NCI-H2107 (cell line): ENCODE data around the gene JAZF1.

ENCODE experiments used
- DNase-seq: peaks from one replicate; lab custom pipeline; 2025; lab: John Stamatoyannopoulos, UW

The JAZF1 gene

GRCh38 chr7:28106321-28106829 is 74.2 kb downstream of the JAZF1 start:
- DNase-seq: peak; percentile 40

DNA sequence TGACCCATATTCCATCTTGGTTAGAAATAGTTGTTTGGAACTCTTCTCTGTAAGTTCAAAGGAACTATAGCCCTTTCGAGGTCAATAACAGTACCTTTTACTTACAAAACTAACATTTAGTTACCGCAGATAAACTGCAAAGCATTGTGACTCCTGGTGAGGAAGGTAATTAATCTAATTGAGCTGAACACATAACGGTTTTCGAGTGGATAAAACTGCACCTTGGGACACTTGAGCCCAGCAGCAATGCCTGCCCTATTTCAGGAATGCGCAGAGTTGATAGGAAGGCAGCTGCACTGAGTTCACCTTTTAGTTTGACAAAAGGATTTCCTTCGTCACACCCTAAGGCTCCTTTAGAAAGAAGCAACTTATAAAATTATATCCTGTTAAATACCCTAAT is 75.4 kb downstream of the JAZF1 start:
- DNase-seq: no peak

GRCh38 chr7:28104811-28105210 is 75.8 kb downstream of the JAZF1 start:
- no peak for DNase-seq

GRCh38 chr7:28104041-28104541 is 76.5 kb downstream of the JAZF1 start:
- DNase-seq: no peak

GRCh38 chr7:28102797-28103196 is 77.8 kb downstream of the JAZF1 start:
- no peak for DNase-seq

DNA sequence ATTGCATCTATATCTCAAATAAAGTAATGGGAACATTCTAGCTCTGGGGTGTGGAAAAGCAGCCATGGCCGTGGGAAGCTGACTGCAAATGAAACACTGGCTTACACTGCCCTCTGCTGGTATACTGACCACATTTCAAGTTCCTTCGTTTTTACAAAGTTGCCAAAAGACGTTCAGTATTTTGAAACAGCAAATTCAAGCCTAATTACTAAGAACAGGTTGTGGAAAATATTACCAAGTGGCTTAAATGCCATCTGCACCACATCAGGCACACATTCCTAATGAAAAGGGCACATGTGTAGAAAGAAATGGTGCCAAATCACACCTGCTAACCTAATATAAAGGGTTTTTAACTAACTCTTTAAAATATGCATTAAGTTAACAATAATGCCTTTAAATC is 83.9 kb downstream of the JAZF1 start:
- DNase-seq: peak; percentile 48

DNA sequence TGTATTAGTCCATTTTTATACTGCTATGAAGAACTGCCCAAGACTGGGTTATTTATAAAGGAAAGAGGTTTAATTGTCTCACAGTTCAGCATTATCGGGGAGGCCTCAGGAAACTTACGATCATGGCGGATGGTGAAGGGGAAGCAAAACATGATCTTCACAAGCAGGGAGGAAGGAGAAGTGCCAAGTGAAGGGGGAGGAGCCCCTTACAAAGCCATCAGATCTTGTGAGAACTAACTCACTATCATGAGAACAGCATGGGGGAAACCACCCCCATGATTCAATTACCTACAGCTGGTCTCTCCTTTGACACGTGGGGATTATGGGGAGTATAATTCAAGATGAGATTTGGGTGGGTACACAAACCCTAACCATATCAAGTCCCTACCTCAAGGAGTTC is 85.4 kb downstream of the JAZF1 start:
- no peak for DNase-seq

- peak; percentile 36 for DNase-seq
Observed at GRCh38 chr7:28093623-28094232, 86.9 kb downstream of the JAZF1 start.

DNA sequence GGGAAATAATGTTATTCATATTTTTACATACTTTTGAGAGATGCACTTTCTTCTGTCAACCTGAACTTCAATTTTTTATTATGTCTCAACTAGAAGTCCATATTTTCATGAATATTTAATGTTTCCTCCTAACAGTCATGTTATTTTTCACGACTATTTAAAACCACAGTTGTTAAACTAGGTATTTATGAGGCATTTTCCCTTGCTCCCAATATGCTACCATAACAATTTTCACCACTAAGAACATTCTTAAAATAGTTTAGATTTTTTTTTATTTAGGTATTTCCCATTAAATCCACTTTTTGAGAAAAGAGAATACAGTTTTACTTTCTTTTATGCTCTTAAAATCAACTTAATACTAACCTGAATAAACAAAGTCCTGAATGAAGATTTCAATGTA is 89.4 kb downstream of the JAZF1 start:
- DNase-seq: no peak

DNA sequence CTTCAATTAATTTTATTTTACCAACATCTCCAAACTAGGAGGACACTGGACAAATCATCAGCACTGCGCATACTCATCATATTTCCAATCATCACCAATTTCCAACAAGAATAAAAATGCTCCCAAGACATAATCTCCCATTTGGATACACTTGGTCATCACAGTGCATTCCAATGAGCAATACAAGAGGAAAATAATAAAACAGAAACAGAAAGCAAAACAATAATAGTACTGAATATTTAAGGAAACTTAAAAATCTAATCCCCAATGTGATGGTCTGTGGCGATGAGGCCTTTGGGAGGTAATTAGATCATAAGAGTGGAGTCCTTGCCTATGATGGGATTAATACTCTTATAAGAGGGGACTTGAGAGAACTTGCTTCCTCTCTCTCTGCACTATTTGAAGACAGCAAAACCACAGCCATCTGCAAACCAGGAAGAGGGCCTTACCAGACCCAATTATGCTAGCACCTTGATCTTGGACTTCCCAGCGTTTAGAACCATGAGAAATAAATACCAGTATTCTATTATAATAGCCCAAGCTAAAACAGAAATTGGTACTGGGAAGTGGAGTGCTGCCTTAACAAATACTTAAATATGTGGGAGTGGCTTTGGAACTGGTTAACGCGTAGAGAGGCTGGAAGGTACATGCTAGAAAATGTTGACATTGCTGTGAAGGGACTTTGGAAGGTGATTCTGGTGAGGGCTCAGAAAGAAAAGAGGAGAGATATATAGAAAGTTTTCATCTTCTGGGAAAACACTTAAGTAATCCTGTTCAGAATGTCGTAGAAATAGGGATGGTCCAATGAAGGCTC is 91.5 kb downstream of the JAZF1 start:
- DNase-seq: no peak

- no peak for DNase-seq
Observed at GRCh38 chr7:28088032-28088431, 92.6 kb downstream of the JAZF1 start.

- no peak for DNase-seq
Observed at GRCh38 chr7:28086198-28086597, 94.4 kb downstream of the JAZF1 start.

GRCh38 chr7:28083998-28084985 is 96.3 kb downstream of the JAZF1 start:
- DNase-seq: no peak

DNA sequence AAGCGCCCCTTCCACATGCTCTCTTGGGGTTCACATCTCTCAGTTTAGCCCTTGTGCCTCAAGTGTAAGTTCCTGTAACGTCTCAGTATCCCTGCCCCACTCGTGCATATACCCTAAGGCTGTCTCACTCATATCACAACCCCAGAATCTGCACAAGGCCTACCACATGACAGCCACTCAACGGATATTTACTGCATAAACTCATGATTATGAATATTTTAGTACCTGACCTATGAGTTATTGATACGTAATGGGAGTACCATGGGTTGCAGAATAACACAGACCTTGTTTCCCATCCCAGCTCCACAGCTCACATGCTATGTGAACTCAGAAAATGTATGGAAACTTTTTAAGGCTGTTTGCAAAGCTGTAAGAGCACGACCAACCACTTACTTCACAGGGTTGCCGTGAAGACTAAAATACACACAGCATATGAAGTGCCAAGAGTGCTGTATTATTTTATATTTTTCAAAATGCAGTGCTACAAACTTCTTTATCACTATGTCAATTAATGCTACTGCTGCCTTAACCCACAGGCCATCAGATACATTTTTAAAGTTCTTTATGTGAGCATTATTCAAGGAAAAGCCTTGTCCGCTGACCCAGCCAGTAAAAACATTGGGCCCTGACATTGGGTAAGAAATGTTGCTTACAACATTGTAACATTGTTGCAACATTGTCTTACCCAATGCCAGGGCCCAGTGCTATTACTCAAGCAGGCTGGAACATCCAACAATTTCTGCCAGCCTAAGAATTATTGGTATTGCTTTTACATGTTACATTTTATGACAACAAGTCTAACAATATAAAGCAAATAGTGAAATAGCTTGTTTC is 97.2 kb downstream of the JAZF1 start:
- no peak for DNase-seq

GRCh38 chr7:28082071-28082470 is 98.5 kb downstream of the JAZF1 start:
- no peak for DNase-seq

- DNase-seq: no peak
Observed at GRCh38 chr7:28081016-28081415, 99.6 kb downstream of the JAZF1 start.

DNA sequence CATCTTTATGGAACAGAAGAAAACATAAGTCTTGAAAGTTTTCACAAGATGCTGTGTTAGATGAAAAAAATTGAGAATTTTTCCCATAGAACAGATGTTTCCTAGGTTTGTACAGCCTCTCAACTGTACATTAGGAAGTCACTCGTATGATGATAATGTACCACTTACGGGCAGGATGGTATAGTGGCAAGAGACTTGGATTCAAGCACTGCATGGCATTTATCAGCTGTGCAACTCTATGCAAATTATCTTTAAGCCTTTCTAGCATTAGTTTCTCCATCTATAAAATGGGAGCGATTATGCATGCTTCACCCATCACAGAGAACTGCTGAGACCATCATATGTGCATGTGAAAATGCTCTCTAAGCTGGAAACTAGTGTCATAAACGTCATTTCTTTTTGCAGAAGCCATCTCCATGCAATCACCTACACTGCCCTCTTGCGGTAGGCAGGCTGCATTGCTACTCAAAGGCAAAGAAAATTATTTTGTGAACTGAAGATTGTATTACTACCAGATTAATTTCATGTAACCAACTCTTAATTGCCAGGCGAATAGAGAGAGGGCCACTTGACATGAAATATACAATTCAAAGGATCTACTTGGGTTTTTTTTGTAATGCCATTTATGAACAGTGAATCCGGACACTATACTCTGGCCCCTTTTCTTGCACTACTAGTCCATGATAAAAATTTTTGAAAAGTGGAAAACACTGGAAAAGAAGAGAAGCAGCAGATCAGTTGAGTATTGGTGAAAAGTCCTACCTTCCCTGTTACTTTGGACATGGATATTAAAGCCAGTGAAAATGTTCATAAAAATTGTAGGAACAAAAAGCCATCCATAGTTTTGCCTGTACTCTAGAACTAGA is 102.3 kb downstream of the JAZF1 start:
- DNase-seq: peak; percentile 26

GRCh38 chr7:28077616-28078015 is 103.0 kb downstream of the JAZF1 start:
- DNase-seq: no peak

GRCh38 chr7:28076423-28077200 is 104.0 kb downstream of the JAZF1 start:
- DNase-seq: no peak
